Kasumi-1 (cell line): ENCODE measurements around the gene ZNF574.
"Not testable (repeated sequence)": the region's sequence is repeated elsewhere in the genome, so short reads cannot be mapped to it uniquely, and the experiment has no call there.

ENCODE experiments used
- DNase-seq, 2 experiments: peaks; one replicate each; lab custom pipeline; 2025; lab: John Stamatoyannopoulos, UW

Gene ZNF574, protein sequence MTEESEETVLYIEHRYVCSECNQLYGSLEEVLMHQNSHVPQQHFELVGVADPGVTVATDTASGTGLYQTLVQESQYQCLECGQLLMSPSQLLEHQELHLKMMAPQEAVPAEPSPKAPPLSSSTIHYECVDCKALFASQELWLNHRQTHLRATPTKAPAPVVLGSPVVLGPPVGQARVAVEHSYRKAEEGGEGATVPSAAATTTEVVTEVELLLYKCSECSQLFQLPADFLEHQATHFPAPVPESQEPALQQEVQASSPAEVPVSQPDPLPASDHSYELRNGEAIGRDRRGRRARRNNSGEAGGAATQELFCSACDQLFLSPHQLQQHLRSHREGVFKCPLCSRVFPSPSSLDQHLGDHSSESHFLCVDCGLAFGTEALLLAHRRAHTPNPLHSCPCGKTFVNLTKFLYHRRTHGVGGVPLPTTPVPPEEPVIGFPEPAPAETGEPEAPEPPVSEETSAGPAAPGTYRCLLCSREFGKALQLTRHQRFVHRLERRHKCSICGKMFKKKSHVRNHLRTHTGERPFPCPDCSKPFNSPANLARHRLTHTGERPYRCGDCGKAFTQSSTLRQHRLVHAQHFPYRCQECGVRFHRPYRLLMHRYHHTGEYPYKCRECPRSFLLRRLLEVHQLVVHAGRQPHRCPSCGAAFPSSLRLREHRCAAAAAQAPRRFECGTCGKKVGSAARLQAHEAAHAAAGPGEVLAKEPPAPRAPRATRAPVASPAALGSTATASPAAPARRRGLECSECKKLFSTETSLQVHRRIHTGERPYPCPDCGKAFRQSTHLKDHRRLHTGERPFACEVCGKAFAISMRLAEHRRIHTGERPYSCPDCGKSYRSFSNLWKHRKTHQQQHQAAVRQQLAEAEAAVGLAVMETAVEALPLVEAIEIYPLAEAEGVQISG

DNA sequence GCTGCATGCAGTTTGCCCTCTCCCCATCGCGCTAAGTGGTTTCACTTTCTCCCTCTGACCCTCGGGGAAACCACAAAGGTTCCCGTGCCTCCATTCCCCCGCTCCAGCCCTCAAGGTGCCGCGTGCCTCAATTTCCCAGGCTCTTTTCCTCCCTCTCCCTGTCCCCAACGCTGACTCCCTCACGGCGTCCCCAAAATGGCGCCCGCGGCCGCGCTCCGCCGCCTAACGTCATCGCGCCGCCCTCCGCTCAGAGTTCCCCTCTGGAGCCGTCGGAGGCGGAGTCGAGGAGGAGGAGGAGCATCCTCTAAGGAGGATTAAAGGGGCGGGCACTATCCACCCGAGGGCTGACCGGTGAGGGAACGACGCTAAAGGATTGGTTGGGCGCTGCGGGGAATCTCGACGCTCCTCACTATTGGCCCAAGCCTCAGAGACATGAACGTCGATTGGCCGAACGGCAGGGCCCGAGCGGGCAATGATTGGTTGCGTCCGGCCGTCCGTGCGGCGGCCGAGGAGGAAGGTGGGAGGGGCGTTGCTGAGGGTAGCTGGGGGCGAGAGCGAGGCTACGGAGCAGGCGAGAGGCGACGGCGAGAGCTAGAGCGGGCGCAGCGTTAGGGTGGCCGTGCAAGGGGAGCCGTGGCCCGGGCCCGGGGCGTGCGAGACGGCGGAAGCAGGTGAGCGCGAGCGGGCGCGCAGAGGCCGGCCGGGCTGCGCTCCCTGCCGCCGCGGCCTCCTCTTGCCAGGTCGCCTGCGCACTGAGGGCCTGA is at the start of gene ZNF574:
TSS of gene ZNF574 (plus strand) at position 551 of the 764 bp plus-strand sequence. CDS start 2,441 bp downstream, outside the sequence.
- DNase-seq, result peak; percentile 99

DNA sequence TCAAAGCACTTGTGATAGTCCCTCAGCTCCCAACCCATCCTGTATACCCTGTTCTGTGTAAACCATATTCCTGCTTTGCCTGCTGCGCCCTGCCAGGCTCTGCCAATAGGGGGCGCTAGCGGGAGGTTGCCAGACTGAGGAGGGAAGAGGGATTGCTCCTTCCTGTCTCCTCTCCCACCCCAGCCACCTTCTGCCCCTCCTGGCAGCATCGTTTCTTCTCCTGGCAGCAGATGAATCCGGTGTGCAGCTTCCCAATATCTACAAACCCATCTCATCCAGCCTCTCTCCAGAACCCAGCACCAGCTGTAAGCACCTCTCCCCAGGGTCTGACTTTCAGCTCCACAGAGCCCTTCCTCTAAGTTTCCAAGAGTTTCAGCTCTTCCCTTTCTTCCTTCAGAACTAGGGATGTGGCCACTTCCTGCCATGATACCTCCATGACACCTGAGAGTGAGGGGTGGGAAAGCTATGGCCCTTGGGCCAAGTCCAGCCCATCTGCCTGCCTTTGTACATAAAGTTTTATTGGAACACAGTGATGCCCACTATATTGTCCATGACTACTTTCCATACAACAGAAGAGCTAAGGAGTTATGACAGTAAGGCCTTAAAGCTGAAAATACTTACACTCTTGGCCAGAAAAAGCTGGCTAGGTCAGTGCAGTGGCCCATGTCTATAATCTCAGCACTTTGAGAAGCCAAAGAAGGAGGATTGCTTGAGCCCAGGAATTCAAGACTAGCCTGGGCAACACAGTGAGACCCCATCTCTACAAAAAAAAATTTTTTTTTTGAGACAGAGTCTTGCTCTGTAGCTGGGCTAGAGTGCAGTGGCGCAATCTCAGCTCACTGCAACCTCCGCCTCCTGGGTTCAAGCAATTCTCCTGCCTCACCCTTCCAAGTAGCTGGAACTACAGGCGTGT is 47.4 kb upstream of the ZNF574 start:
- peak; percentile 3 to 31 for DNase-seq

DNA sequence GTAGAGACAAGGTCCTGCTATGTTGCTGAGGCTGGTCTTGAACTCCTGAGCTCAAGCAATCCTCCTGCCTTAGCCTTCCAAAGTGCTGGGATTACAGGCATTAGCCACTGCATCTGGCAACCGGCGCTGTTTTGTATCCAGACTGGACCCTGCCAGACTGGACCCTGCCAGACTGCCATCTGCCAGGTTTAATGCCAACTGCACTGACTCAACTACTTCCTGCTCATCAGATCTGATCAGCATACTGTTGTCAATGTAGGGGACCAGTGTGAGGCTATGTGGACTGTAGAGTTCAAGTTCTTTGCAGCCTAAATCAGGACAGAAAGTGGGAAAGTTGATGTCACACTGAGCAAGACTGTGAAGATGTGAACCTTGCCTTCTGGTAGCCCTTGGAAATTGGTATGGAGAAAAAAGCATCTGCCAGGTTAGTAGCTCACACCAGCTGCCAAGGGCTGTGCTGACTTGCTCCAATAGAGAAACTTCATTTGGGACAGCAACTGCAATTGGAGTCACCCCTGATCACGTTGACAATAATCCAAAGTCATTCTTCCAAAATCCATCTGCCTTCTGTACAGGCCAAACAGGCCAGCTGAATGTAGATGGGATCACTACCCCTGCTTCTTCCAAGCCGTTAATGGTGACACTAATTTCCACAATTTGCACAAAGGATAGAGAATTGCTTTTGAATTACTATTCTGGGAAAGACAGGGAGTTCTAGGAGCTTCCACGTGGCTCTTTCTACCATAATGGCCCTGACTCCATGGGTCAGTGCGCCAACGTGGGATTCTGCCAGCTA is 45.1 kb upstream of the ZNF574 start:
- DNase-seq, result no peak

DNA sequence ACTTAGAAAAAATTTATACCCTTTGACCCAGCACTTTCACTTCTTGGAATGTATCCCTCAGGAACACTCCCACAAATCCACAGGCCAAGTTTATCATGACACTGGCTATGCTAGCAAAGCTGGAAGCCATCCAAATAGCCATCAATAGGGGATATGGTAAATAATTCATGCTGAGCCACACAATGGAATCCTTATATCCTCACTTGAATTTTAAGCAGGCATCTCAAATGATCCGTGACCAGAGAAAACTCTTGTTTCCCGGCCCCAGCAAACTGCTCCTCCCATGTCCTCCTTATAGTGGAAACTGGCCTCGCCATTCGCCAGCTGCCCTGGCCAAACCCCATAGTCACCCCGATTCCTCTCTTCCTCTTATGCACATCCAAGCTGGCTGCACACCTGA is 43.5 kb upstream of the ZNF574 start:
- DNase-seq, result no peak

DNA sequence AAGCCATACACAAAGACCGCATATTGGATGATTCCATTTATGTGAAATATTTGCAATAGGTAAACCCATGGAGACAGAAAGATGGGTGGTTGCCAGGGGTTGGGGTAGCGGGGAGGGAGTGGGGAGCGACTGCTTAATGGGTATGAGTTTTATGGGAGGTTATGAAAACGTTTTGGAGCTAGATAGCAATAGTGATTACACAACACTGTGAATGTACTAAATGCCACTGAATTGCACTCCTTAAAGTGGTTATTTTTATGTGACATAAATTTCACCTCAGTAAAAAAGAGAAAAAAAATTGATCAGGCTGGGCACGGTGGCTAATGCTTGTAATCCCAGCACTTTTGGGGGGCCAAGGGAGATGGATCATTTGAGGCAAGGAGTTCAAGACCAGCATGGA is 42.6 kb upstream of the ZNF574 start:
- DNase-seq, result no peak

DNA sequence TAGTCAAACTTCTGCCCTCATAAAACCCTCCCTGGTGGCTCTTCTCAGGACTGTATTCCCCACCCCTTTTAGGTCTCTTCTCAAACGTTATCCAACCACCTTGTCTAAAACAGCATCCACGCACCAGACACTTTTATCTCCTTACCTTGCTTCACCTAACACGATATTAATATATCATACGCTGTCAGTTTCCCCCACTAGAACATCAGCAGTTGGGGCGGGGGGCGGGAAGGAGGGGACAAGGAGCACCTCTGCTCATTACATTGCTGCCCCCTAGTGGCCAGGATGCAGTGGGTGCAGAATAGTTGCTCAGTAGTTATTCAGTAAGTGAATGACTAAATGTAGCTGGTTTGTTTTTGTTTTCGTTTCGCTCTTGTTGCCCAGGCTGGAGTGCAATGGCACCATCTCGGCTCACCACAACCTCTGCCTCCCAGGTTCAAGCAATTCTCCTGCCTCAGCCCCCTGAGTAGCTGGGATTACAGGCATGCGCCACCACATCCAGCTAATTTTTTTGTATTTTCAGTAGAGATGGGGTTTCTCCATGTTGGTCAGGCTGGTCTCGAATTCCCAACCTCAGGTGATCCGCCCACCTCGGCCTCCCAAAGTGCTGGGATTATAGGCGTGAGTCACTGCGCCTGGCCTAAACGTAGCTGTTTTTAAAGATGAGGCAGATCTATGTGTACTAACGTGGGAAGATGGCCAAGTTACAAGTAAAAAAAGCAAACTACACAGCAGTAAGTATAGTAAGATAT is 41.1 kb upstream of the ZNF574 start:
- peak; percentile 41 to 64 for DNase-seq

DNA sequence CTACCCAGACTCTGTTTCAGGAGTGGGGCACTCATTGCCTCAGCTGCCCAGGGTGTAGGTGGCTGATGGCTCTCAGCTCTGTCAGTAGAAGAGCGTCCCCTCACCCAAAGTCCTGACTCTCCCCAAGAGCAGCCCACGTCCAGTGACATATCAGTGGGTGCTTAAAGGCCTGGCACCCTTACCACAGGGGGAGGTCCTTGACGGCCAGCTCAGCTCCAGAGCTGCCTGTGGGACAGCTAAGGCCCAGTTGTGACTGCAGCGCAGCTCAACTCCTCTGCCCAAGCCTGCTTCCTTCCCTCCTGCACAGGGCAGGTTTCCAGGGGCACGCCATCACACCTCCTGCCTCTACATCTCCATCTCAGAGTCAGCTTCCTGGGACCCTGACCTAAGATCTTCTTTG is 38.3 kb upstream of the ZNF574 start:
- no peak for DNase-seq

DNA sequence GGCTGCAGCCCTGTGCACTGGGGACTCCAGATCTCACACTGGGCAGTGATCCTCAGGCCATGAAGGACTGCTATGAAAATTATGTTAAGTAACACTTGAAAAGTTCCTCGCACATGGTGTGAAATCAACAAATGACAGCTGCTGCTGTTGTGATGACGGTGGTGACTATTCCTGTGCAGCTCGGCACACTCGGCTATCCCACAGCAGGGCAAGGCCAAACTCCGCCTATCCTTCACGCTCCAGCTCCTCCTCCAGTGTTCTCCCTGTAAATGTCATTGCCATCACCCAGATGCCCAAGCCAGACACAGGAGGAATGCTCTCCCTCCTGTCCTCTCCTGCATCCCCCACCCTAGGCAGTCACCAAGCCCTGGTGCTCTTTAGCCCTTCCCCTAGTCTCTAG is 37.3 kb upstream of the ZNF574 start:
- DNase-seq, result no peak

DNA sequence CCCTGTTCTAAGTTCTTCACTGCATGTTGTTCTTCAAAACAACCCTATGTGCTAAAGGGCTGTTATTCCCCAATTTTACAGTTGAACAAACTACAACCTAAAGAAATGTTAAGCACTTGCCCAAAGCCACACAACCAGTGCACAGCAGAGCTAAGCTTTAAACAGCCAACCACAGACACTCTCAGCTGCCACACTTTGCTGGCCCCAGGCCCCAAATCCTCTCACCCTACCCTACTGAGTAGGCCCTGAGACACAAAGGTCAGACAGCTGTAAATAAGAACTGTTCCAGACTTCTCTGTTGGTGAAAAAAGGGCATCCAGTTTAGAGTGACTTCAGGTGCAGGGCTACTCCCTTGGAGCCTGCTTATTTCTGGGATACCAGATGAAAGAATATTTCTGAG is 35.9 kb upstream of the ZNF574 start:
- no peak for DNase-seq

DNA sequence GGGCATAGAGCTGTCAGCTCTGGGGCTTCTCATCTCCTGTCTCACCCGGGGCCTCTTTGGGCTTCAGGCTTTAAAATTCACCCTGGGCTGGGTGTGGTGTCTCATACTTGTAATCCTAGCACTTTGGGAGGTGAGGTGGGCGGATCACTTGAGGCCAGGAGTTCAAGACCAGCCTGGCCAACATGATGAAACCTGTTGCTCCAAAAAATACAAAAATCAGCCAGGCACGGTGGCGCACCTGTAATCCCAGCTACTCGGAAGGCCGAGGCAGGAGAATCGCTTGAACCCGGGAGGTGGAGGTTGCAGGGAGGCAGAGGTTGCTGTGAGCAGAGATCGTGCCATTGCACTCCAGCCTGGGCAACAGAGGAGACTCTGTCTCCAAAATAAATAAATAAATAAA is 35.5 kb upstream of the ZNF574 start:
- not testable (repeated sequence) for DNase-seq

DNA sequence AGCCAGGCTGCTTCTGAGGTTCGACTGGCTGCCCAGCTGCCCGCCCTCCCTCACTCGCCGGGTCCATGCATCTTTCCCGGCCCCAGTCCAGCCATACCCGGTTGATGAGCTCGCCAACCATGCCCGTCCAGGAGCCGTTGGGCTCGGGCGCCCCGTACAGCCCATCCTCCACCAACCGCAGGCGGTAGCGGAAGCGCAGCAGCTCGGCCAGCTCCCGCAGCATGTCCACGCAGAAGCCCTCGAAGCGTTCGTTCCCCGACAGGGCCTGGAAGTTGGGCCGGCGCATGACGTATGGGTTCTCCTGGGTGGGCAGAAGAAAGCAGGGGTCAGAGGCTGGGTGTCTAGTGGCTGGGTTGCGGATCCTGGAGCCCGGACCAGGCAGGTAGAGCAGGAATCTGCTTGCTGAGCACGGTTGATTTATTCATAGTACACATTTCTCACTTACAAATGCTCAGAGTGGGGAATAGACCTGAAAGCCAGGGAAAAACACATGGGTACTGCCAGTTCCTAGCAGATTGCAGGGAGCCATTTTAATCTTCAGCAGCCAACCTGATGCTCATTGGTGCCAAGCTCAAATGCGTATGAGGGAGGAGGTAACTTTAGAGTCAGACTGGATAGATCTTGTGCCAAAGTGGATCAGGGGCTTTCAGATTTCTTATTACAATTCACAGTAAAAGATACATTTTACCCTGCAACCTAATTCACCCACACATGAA is 33.4 kb upstream of the ZNF574 start:
- no peak for DNase-seq

DNA sequence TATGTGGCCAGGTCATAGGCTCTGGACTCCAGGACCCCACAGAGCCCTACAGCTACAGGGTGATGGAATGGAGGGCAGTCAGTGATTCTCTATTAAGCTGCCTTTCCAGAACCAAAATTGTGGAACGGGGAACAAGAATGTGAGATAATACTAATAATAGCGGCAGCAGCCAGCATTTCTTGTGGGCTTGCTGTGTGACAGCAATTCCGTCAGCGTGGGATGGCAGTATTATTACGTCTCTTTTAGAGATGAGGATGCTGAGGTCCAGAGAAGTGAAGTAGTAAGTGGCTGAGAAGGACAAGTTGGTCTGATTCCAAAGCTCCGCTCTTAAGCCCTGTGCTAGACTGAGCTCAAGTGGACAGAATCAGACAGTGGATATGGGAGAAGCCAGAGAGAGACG is 30.4 kb upstream of the ZNF574 start:
- no peak for DNase-seq

DNA sequence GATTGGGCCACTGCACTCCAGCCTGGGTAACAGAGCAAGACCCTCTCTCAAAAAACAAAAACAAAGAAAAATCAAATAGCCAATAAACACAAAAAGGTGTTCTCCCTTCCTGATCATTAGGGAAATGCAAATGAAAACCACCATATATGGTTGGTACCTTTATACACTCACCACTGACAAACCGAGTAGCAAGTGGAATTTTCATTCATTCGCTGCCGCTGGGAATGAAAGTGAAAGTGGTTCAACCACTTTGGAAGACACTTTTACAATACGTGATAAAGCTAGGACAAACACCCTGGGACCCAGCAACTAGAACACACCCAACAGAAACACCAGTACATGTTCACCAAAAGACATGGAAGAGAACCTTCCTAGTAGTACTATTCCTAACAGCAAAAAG is 27.0 kb upstream of the ZNF574 start:
- no peak for DNase-seq

DNA sequence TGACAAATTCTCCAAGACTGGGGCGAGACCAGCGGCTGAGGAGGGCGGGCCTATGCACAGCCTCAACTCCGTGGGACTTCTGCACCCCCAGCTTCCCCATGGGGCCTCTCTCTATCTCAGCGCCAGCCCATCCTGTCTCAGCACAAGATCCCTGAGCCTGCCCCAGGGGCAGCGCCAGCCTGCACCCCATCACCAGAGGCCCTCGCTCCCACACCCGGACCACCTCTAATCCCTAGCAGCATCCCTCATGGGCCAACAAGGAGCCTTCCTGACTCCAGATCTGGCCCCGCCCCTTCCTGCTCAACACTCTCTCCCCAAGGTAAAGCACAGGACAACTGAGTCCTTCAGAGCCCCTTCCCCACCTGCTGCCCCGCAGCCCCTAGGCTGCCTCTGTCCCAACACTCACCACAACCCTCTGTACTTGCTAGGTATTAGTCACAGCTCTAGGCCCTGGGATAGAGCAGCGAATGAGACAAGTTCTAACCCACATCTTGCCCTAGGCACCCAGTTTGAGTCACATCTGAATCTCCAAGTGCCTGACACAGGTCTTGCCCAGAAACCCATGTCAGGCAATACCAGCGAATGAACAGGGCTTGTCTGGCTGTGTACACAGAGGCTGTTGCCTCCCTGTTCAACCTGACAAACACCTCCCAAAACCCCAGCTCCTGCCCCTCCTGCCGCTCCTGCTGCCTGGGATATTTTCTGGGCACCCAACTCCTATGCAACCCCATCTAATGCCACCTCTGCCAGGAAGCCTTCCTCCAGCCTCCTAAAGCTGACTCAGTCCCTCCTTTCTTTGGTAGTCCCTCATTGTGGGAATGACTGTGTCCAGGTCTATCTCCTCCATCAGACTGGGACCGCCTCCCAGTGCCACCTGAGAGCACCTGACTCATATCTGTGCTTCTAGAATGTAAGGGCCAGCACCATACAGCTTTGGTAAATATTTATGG is 24.5 kb upstream of the ZNF574 start:
- DNase-seq, result no peak

DNA sequence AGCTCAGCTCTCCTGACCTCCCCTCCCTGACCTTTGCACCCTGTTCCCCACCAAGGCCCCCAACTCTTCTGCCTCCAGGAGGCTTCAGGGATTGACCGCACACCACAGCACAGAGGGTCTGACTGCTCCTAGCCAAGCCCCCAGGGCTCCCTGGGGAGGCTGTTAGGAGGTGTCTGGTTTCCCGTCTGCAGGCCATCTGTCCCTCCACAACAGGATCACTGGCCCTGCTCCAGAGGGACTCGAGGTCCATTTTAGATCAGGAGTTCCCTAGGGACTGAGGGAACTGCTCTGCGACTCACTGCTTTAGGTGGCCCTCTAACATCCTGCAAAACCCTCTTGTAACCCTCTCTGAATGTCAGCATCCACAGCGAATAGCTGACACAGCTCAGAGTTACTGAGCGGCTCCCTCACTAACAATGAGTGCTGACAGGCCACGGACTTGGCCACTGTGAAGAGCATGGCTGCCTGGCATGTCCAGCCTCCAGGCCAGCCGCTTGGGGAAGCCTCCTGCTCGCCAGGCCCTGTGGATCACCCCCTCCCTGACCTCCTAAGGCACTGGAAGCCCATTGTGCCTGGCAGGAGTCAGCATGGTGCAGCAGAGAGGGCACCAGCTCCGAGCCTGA is 23.6 kb upstream of the ZNF574 start:
- DNase-seq, result no peak

DNA sequence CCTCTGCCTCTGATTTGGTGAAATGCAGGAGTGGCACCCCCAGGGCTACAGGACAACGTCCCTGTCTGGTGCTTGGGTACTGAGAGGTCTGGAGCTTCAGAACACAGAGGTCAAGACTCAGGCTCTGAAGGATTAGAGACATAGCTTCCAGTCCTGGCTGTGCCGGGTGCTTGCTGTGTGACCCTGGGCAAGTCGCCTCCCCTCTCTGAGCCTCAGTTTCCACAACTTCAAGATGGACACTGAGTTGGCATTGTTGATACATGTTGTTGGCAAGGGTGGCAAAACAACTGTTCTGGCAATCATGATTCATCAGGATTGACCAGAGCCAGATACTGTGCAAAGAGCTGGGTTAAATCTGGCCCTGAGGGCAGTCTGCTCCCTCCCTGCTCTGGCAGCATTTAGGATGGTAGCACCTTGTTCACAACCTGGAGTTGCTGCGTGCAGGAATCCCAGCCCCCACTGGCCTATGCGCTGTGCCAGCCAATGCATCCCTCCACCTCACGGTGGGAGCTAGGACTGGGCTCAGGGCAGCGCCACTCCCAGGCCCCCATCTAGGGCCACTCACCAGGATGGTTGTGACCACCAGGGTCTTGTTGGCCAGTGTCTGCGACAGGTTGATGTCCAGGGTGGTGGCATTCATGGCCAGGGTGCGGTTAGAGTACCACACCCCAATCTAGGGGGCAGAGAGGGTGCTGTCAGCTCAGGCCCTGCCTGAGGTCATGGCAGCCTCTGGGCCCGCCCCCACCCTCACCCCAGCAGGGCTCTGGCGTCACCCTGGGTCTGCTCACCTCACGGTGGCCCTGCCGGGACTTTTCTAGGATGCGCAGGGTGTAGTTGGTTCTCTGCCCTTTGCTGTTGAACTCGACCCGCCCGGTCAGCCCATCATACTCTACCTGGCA is 22.7 kb upstream of the ZNF574 start:
- no peak for DNase-seq
